C1 segment of cervical spinal cord (tissue), 14 donors: ENCODE data around the gene ZNF358.

ENCODE experiments used
- DNase-seq, 14 donors: peaks; one replicate each; lab custom pipeline; 2025; lab: John Stamatoyannopoulos, UW

Gene ZNF358

DNA sequence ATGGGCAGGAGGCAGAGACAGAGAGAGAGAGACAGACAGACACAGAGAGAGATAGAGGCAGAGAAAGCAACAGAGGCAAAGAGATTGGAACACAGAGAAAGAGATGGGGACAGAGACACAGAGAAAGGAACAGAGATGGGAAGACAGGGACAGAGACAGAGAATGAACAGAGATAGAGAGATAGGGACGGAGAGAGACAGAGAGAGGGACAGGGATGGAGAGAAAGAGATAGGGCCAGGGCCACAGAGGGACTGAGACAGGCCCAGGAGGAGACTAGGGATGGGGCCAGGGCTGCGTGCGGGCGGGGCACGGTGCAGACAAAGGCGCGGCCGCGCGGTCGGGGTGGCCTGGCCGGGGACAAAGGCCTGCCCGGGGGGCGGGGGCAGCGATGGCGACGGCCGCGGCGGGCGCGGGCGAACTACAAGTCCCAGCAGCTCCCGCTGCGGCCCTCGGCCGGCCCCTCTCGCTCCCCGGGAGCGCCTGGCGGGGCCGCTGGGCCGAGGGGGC lies at the start of gene ZNF358:
TSS of gene ZNF358 (plus strand) at position 459 of the 507 bp plus-strand sequence. CDS start 3,140 bp downstream, outside the sequence.
- DNase-seq: peak in 13 of 14 donors; percentile 6 to 82 (median 52)

DNA sequence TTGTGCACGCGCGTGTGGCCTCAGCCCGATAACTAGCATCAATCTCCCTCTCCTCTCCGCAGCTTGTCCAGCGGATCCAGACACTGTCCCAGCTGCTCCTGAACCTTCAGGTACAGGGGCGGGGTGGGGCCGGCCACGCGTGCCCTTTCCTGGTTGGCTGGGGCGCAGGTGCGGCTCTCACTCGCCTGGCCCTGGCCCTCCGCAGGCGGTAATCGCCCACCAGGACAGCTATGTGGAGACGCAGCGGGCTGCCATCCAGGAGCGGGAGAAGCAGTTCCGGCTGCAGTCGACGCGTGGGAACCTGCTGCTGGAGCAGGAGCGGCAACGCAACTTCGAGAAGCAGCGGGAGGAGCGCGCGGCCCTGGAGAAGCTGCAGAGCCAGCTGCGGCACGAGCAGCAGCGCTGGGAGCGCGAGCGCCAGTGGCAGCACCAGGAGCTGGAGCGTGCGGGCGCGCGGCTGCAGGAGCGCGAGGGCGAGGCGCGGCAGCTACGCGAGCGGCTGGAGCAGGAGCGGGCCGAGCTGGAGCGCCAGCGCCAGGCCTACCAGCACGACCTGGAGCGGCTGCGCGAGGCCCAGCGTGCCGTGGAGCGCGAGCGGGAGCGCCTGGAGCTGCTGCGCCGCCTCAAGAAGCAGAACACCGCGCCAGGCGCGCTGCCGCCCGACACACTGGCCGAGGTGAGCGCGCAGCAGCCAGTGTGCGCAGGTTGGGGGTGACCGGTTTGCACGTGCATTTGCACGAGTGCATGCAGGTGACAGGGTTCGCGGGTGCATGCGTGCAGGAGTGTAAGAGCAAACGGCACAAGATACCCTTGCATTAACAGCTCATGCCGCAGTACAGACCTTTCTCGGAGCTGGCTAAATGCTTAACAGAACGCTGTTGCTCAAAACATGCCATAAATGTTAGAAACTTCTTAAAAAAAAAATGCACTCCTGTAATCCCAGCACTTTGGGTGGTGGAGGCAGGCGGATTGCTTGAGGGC lies 48.6 kb upstream of the ZNF358 start:
- no peak for DNase-seq

DNA sequence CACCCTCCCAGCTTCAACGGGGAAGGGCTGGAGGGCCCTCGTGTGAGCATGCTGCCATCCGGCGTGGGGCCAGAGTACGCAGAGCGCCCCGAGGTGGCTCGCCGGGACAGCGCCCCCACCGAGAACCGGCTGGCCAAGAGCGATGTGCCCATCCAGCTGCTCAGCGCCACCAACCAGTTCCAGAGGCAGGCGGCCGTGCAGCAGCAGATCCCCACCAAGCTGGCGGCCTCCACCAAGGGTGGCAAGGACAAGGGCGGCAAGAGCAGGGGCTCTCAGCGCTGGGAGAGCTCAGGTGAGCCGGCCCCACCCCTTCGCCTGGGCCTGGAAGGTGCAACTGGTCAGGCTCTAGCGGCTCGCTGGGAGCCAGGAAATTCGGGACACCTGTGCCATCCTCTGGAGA lies 47.1 kb upstream of the ZNF358 start:
- DNase-seq: no peak

DNA sequence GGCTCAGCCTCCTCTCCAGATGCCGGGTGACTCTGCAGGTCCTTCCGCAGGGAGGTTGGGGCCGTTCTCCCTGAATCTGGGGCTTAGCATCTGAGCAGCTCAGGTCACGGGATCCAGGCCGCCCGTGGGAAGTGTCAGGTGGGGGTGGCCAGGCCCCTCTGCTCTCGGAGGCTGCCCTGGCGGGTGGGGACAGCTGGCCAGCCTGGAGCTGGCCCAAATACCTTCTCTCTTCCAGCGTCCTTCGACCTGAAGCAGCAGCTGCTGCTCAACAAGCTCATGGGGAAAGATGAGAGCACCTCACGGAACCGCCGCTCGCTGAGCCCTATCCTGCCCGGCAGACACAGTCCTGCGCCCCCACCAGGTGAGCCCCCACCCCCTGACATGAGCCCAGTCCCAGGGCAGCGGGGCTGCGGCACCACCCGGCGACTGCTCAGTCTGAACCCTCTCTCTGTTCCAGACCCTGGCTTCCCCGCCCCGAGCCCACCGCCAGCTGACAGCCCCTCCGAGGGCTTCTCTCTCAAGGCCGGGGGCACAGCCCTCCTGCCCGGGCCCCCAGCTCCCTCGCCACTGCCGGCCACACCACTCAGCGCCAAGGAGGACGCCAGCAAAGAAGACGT lies 46.1 kb upstream of the ZNF358 start:
- no peak for DNase-seq

DNA sequence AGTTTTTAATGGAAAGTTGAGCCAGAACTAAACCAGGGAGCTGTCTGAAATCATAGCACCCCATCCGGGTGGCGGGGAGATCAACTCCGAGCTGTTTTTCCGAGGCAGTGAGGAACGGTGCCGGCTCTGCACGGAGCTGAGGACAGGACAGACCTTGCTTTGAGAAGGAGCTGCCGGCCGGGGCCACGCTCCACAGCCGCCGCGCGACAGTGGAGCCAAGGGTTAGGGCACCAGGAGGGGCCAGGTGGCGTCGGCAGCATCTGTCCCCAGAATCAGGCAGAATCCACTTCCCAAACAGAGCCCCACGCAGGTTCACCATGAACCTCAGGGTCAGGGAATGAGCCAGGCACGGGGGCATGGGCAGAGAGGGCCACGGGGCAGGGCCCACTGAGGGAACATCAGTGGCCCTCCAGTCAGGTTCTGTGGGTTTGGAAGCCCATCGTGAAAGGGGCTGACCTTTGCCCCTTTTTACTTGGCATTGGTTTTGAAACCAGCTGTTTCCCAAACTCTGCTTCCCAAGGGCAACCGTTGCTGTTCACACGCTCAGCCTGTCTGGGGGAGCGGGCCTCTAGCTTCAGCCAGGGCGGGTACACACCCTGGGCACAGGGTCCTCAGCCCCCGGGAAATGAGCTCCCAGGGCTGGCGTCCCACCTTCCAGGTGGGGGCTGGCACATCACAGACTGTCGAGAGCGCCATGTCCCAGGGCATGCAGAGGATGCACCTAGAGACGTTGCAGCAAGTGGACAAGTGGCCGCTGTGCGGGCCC lies 45.2 kb upstream of the ZNF358 start:
- DNase-seq: no peak

DNA sequence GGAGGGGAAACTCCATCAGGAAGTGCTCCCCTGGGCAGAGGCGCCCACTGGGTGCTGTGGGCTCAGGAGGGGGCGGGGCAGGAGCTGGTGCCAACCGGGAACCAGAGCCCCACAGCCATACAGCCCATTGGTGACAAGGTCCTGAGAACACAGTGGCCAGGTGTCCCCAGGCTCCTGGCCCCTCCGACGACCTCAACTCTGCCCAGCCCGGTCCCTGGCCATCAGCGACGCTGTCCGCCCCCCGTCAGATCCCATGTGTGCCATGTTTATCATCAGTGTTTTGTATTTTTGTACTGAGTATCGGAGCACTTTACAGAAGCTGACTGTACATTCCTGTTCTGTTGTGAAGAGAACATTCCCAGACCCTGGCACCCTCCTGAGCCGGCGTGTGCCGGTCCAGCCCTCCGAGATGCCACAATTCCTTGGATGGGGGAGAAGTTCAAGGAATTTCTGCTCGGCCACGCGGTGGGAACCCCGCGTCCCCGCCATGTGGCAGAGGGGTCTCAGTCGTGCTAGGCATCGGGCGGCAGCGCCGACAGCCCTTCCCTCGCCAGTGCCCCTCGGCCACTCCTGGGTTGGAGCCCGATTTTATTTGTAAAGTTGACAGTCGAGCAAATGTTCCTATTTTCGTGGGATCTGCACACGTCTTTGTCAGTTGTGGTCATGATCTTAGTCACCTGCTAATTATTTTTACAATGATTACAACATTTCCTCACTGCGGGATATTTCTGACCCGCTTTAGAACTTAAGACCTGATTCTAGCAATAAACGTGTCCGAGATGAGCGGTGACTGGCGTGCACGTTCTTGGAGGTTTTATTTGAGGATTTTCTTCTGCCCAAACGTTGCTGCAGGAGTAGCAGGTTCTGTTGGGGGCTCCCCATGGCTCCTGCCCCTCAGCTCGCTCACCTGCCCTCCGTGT lies 43.9 kb upstream of the ZNF358 start:
- no peak for DNase-seq

DNA sequence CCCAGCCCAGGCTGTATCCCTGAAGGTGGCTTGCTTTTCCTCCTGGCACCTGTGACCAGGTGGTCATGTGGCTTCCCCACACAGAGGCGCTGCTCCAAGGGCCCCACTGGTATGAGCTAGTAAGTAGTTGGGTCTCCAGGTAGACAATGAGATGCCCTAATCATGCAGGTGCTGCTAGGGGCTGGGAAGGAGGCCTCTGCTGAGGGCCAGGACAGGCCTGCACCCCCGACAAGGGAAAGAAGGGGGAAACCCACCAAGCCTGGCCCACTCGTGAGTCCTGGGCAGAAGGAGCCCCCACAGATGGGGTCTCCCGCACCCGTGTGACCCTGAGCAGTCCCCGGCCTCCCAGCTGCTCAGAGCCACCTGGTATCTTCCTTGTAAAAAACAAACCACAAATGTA lies 40.2 kb upstream of the ZNF358 start:
- DNase-seq: no peak

DNA sequence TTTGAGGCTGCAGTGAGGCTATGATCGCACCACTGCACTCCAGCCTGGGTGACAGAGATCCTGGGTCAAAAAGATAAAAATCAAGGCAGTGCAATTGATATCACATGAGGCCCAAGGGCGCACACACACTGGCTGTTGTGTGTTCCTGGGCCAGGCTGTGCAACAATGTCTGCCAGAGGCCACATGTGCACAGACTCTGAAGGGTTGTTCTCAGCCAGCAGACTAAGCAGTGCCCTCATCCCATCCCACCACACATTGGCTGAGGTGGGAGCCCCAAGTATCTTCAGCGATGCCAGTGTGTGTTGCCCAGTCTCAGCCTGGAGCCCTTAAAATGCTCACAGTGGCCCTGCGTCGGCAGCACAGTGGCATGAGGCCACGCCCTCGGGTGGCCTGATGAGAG lies 39.7 kb upstream of the ZNF358 start:
- DNase-seq: no peak

DNA sequence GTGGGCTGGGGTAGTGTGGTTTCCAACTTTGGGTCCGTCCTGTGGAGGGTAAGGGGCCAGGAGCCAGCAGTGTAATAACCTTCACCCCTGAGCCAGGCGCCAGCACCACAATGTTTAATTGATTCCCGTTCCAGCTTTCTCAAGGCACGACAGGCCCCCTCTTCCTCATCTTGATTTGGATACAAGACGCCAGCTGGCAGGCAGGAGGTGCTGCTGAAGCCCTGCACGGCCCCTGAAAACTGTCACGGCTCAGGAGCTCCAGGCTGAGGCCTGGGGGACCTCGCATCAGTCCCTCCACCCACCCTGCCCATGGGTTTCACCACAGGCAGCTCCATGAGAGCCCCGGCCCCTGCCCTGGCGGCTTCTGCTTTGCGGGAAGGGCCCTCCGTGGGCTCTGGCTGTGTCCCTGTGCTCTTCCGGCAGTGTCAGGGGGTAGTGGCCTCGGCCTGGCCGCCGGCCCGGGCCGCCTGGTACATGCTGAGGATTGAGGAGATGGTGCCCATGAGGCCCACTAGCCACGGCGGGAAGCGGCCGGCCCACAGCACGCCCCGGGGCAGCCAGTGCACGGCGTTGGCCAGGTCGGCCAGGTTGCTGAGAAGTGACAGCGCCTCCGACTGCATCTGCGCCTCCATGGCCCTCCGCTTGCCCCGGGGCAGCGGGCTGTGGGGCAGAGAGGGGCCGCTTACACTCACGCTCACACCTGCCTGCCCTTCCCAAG lies 39.0 kb upstream of the ZNF358 start:
- no peak for DNase-seq

DNA sequence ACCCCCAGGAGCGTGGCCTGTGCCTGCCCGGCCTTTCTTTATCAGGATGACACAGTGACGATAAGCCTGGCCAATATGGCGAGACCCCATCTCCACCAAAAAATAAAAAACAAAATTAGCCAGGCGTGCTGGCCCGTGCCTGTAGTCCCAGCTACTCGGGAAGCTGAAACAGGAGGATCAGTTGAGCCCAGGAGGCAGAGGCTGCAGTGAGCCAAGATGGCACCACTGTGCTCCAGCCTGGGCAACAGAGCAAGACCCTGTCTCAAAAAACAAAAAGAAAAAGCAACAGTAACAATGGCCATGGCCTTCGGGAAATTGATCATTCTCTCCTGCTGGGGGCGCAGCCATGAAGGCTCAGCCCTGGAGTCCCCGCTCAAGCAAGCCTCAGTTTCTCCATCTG lies 38.1 kb upstream of the ZNF358 start:
- no peak for DNase-seq

DNA sequence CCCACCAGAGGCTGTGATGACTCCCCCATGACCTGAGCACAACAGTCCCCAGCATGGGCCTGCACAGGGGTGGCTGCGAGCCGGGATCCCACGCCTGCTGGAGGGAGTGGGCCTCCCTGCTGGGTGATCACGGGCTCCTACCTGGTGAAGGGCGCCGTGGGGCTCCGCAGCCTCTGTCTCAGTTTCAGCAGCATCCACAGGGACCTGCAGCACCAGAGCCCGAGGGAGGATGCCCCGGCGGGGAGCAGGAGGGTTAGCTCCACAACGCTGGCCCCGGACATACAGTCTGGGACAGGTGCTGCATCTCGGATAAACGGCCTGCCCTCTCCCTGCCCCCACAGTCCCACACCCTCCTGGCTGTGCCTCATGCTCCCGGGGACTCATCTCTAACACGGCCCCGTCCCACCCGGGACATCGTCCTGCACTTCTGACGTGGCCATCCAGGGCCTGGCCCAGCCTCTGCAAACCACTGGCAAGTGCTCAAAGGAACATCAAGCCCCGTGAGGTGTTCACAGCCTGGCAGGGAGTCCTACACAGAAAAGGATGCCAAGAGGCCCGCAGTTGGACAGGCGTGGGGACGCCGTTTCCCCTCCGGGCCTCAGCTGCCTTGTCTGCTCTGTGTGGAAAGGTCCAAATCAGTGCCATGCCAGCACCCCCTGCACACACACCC lies 37.6 kb upstream of the ZNF358 start:
- no peak for DNase-seq

DNA sequence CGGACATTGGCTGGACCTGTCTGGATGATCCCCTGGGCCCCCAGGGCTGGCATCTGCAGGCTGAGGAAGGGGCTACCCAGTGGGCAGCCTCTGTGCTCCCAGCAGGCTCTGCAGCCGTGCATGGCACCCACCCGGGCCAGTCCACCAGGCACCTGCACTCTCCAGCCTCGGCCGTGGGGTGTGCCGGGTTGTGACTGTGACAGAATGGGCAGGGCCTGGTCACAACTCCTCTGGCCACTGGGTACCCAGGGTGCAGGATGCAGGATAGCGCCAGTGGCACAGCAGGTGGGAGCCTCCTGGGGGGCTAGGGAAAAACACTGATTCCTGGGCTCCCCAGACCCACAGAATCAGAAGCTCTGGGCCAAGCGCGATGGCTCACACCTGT lies 37.1 kb upstream of the ZNF358 start:
- no peak for DNase-seq

DNA sequence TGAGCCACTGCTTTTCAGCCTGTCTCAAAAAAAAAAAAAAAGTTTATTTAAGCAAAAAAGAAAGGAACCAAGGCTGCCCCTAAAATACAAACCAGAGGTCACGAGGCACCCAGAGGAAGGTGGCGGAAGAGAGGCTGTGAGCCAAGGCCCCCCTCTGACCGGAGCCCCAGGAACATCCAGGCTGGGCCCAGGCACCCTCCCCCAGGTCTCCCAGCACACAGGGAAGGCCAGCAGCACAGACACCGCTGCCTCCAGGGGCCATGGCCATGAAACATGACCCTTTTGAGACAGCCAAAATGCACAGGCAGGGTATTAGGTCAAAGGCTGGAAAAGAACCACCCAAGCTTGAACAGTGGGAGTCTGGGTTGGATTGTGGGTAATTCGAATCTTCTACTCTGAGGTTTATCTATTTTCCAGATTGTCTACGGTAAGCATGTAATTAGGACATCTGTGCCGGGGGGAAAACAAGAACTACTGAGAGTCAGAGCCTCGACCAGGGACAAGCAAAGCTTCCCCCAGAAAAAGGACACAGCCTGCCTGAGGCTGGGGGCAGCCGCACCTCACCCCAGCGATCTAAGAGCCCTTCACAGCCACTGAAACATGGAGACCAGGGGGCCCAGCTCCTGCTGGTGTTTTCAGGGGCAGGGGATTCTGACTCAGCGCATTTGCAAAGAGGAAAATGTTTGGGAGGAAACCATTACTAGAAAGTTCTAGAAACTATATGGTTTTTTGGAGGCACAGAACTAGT lies 35.5 kb upstream of the ZNF358 start:
- DNase-seq: peak in 7 of 14 donors; percentile 12 to 38 (median 26)

DNA sequence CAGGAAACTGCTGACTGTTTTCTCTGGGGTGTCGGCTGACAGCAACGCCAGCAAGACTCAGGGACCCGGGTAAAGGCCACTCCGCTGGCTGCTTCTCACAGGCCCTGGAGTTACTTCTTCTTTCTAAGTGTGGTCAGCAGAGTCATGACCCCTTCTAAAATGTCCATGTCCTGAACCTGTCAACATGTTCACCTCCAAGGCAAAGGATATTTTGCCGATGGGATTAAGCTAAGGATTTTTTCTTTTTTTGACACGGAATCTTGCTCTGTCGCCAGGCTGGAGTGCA lies 35.0 kb upstream of the ZNF358 start:
- peak in 2 of 14 donors; percentile 3 to 5 for DNase-seq

DNA sequence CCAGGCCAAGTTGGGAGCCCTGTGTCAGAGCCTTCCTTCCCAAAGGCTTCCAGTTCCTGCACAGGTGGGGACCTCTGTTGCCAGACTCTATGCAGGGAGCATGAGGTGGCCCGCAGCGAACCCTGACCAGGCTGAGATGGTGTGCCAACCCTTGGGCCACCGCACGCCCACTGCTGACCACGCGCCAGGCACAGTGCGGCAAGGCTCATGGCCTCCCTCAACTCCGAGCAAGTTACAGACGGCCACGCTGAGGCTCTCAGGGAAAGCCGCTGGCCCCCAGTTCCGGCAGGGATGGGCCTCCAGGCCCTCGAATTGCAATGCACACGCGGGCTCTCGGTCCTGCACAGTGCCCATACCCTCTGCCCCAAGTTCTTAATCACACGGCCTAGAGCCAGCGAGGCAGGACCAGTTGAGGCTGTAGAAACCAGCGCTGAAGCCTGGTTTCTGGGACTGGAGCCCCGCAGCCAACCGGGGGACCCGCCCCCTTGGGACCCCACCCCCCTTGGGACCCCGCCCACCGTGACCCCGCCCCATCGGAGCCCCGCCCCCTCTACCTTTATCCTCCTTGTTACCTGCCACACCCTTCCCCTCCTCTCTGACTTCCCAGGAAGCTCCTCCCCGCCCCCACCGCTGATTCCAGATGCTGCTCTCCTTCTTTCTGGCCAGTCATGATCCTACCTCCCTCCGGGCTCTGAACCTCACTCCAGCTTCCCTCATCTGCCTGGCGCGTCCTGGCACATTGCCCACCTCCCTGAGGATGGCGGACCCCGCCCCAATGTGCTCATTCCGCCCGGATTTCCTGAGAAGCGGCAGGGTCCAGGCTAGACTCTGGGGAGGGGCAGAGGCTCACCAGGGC lies 33.1 kb upstream of the ZNF358 start:
- no peak for DNase-seq

DNA sequence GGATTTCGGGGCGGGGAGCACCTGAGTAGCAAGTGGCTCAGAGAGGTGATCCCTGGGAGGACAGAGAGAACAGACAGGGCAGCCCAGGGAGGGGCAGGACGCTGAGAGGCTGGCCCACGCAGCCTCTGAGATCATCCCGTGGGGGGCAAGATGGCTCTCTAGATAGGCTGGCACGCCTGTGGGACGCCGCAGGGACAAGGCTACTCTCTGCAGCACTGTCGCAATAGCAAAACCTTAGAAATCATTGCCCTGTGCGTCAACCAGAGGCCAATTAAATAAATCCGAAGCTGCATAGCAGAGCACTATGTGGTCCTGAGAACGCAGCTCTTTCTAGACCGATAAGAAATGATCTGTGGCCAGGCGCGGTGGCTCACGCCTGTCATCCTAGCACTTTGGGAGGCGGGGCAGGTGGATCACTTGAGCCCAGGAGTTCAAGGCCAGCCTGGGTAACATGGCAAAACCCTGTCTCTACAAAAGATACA lies 32.1 kb upstream of the ZNF358 start:
- DNase-seq: no peak

DNA sequence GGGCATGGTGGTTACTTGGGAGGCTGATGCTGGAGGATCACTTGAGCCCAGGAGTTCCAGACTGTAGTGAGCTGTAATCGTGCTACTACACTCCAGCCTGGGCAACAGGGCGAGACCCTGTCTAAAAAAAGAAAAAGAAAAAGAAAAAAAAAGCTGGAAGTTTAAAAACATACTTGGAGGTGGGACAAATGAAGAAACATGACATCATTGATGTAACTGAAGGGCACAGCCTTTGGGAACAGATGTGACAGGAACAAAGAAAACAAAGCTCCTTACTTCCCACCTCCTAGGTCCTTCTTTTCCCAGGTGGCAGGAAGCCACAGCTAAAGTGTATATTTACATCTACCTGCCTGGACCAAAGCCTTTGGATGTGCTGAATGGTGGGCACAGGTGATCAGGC lies 29.0 kb upstream of the ZNF358 start:
- no peak for DNase-seq

DNA sequence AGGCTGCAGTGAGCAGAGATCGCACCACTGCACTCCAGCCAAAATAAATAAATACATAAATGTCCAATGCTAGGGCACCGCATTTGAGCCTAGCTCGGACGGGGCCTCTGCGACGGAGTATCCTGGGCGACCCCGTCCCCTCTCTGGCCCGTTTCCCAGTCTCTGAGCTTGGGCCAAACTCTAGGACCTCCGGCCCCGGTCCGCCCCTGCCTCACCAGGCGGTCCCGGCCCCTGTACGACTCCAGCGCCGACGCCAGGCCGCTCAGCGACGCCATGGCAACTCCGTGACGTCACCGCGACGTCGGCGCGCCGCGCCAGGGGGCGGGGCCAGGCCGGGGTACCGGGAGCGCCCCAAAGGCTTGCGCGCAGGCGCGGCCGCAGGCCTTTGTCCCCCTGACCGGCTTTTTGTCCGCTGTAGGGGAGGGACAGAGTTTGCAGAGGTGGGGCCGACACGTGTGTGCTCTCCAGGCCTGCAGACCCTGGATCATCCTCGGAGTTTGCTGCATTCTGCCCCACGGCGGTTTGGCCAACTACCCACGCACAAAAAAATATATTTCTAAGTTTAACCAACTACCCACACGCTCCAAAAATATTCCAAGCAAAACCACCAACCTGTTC lies 27.1 kb upstream of the ZNF358 start, which contains the start of gene PEX11G:
TSS of gene PEX11G (minus strand) at position 300 of the 618 bp plus-strand sequence. CDS start at position 275, 25 bp downstream.
- peak; percentile 33 to 91 (median 78) for DNase-seq
